Loucy (cell line): ENCODE data around the gene OR10H4.

ENCODE experiments used
- CTCF ChIP-seq: fragments of 200-600 bp; sonication (generic); conservative IDR thresholded peaks from 2 replicates; pipeline ENCODE4 v1.5.1; 2014; ENCODE audit warnings: mild to moderate bottlenecking, antibody characterized with exemption, low read length
- EZH2phosphoT487 ChIP-seq: fragments of 200-600 bp; IDR thresholded peaks from 2 replicates; pipeline ENCODE4 v1.6.1; 2018; ENCODE audit warnings: antibody characterized with exemption, mild to moderate bottlenecking, moderate library complexity, borderline replicate concordance

DNA sequence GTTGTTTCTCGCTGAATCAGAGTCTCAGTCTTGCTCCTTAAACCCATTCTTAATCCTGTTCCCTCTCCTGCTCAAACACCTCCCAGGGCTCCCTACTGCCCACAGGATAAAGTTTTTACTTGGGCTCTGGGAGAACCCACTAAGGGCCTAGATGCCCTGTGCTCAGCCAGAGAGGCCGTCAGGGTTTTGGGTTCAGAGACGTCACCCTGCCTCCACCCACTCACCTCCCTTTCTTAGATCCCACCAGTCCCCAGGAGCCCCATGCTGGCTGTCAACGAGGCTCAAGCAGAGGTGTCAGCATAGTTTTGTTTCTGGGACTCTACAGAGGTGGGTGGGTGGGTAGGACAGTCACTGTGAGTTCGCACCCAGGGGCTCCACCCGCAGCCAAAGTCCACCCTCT is 35.4 kb upstream of the OR10H4 start:
- TF ChIP-seq CTCF: no peak
- TF ChIP-seq EZH2phosphoT487: no peak
